GM18517 (cell line): ENCODE data around the gene UXS1.
A peak's percentile ranks its signal among the peaks of the same experiment; 100 is the strongest.
"Not testable (repeated sequence)": the region's sequence is repeated elsewhere in the genome, so short reads cannot be mapped to it uniquely, and the experiment has no call there.

Source experiments
- ATAC-seq: cut with Tn5 transposase; IDR thresholded peaks from one replicate; pipeline ENCODE4 v1.9.1; 2021; ENCODE audit warnings: mild to moderate bottlenecking, moderate library complexity; ENCODE audit not compliant: unreplicated experiment

The UXS1 gene

DNA sequence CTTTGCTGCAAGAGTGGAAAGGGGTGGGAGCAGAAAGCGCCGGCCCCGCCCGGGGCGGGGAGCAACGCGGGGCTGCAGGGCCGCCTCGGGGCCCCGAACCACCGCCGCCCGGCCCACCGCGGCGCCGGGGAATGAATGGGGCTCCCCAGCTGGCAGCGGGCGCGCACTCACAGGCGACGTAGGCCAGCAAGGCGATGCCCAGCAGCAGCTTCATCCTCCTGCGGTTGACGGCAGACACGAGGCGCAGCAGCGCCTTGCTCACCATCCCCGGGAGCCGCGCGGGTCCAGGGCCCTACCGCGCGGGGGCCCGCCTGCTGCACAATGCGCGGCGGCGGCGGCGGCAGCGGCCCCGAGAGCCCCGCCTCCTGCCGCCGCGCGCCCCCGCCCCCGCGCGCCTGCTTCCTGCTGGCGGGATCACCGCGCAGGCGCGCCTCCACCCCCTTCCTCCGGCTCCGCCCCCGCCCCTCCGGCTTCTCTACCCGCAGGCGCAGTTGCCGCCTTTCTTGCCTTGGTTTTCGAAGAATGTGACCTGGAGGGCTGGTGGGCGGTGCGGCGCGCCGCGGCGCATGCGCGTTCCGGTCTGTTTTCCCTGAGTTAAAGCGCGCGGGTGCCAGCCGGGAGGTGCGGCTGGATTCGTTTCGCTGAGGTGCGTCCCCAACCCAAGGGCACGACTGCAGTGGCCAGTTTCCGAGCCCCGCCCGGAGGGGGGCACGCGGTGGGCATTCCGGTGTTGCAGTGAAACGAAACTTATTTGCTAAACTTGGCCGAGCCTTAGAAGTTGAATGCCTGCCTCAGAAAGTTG is at the start of gene UXS1:
Gene UXS1 (minus strand): TSS at position 325 of the 802 bp plus-strand sequence. CDS start 60 bp downstream, at position 265.
- ATAC-seq = peak; percentile 66

DNA sequence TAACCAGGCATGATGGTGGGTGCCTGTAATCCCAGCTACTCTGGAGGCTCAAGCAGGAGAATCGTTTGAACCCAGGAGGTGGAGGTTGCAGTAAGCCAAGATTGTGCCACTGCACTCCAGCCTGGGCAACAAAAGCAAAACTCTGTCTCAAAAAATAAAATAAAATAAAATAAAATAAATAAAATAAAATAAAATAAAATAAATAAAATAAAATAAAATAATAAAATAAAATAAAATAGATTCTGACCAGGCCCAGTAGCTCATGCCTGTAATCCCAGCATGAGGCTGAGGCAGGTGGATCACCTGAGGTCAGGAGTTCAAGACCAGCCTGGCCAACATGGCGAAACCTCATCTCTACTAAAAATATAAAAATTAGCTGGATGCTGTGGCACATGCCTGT is 45.4 kb upstream of the UXS1 start:
- not testable (repeated sequence) for ATAC-seq

DNA sequence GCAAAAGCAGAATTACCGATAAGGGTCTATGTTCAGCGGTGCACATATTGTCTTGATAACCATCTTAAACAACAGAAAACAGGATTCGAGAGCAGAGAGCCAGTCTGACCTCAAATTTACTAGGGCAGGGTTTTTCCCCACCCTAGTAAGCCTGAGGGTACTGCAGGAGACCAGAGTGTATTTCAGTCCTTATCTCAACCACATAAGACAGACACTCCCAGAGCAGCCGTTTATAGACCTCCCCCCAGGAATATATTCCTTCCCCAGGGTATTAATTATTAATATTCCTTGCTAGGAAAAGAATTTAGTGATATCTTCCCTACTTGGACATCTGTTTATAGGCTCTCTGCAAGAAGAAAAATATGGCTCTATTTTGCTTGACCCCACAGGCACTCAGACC is 41.3 kb upstream of the UXS1 start:
- ATAC-seq = not testable (repeated sequence)

DNA sequence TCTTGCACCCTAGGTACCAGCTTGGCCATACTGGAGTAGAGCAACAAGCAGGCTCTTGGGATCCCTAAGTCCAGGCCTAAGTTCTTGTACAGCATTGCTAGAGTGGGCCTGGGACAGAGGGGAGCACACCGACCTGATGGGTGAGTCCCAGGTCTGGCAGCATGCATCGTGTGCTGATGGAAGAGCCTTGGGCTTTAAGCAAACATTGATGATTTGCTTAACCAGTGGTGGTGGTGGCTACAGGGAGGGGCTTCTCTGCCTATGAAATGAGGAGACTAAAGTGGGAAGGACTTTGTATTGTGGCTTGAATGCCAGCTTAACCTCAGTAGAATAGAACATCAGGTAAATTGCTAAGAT is 39.2 kb upstream of the UXS1 start:
- ATAC-seq = no peak

- ATAC-seq = no peak
Measured at GRCh38 chr2:106232638-106233349, 38.7 kb upstream of the UXS1 start.

DNA sequence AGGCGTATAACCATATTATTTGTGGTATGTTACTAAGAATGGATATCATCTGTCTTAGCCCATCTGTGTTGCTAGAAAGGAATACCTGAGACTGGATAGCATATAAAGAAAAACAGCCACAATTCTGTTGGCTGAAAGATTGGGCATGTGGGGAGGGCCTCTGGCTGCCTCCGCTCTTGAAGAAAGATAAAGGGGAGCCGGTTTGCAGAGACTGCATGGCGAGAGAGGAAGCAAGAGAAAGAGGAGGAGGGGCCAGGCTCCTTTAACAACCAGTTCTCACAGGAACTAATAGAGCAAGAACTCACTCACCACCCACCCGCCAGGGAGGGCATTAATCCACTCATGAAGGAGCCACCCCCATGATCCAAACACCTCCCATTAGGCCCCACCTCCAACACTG is 29.2 kb upstream of the UXS1 start:
- no peak for ATAC-seq

DNA sequence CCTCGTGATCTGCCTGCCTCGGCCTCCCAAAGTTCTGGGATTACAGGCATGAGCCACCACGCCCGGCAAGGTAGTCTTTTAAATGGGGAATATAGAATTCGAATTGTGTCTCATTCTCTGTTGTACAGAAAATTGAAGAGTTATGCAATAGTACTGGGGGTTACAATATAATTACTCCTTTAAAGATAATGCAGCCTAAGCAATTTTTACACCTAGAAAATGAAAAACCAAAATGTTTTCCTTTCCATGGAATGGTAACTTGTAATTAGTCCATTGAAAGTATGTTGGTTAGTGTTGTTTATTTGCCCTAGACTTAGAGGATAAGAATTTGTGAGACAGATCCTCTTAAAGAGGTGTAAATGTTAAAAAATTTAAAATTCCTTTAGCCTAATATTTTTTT is 28.0 kb upstream of the UXS1 start:
- ATAC-seq = not testable (repeated sequence)

GRCh38 chr2:106219813-106220212 is 25.7 kb upstream of the UXS1 start:
- ATAC-seq = no peak

DNA sequence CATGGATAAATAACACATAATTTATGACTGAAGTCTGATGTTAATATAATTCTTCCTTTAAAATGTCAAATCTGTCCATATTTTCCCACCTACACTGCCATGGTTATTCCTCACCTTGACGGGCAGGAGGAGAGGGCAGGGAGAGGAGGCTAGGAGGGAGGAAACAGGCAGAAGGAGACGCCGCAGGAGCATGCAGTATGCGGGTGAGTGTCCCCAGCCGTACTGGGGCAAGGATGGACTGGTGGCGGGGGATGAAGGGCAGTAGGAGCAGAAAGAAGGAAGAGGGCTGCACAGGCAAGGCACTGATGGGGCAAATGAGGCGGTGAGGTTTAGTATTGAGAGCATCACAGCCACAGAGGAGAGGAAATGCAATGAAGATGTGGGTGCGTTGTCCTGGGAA is 25.1 kb upstream of the UXS1 start:
- ATAC-seq = not testable (repeated sequence)

GRCh38 chr2:106208874-106209273 is 14.8 kb upstream of the UXS1 start:
- ATAC-seq = no peak

GRCh38 chr2:106208399-106208798 is 14.3 kb upstream of the UXS1 start:
- ATAC-seq = no peak

DNA sequence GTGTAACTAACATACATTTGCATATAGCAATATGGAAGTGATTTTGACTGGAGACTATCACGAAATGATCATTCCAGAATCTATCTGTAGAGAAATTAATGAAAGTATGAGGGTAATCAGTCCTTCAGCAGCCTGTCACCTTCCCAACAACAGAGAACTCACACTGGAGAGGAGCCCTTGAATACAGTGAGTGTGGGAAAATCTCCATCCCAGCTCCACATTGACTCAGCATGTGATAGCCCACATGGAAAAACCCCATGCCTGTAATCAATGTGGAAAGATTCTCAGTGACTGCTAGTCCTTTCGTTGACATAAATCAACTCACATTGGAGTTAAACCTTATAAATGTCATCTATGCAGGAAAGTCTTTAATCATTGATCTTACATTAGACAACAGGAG is 13.1 kb upstream of the UXS1 start:
- ATAC-seq = no peak

DNA sequence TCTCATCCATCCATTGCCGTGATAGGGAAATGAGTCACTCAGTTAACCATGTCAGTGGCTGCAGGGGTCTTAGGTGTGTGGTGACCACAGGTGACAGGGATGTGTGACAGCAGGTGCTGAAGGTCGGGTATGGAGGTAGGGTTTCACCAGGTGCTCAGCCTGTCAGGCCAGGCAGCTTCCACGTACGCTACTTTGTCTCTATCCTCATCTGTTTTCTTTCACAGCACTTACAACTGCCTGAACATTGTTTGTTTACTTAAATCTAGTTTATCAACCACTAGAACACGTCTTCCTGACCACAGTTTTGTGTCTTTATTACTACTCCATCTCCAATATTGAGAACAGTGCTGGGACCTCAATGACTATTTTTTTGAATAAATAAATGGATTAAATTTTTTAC is 11.4 kb upstream of the UXS1 start:
- ATAC-seq = no peak

DNA sequence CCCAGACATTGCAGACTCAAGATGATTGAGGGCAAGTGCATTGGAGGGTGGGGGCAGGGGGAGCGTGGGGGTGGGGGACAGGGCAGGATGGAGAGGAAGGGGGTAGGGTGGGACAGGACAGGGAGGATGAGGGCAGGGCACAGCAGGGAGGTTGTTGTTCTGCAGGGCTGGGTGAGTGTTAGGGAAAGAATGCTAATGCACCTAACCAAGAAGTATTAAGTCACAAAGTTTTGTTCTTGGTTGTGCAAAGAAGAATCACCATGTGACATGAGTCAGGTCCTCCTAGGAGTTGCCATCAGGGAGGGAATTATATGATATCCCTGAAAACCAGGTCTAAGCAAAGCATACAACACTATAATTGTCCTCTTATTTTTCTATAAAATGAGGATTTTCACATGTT is 10.4 kb upstream of the UXS1 start:
- ATAC-seq = not testable (repeated sequence)

DNA sequence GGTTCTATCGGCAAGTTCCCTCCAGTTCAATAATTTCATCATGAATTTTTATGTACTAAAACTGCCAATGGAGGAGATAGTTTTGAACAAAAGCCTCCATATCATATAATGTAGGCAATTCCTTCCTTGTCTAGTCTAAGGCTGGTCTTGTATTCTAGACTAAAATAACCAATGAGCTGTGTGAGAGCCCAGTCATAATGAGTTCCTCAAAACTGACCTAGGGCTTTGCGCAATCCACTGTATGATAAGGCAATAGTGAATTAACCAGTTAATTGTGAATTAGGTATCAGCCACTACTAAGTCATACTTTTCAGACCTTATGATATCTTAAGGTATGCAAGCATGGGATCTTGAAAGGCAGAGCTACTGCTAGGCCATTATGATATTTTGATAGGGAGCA is 7.6 kb upstream of the UXS1 start:
- no peak for ATAC-seq

- no peak for ATAC-seq
Measured at GRCh38 chr2:106197878-106198277, 3.8 kb upstream of the UXS1 start.

DNA sequence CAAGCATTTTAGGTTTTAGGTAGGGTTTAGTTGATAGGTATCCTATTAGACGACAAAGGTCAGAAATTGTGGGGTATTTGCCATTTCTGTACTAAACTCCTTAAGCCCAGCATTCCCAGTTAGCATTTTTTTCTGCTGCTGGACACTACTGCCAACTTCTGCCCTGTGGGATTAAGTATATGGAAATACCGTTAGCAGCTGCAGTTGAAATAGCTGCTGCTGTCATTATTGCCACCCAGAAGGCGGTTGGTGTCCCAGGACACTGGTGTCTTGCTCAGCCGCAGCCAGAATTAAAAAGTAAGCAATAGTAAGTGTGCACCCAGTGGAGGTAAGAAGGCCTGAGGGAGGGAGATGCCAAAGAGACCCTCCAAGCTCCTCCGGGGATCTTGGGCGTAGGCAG is 1.9 kb upstream of the UXS1 start:
- no peak for ATAC-seq

GRCh38 chr2:106195456-106195855 is 1.4 kb upstream of the UXS1 start:
- no peak for ATAC-seq

GRCh38 chr2:106193690-106193976 is 468 bp downstream of the UXS1 start:
- no peak for ATAC-seq

DNA sequence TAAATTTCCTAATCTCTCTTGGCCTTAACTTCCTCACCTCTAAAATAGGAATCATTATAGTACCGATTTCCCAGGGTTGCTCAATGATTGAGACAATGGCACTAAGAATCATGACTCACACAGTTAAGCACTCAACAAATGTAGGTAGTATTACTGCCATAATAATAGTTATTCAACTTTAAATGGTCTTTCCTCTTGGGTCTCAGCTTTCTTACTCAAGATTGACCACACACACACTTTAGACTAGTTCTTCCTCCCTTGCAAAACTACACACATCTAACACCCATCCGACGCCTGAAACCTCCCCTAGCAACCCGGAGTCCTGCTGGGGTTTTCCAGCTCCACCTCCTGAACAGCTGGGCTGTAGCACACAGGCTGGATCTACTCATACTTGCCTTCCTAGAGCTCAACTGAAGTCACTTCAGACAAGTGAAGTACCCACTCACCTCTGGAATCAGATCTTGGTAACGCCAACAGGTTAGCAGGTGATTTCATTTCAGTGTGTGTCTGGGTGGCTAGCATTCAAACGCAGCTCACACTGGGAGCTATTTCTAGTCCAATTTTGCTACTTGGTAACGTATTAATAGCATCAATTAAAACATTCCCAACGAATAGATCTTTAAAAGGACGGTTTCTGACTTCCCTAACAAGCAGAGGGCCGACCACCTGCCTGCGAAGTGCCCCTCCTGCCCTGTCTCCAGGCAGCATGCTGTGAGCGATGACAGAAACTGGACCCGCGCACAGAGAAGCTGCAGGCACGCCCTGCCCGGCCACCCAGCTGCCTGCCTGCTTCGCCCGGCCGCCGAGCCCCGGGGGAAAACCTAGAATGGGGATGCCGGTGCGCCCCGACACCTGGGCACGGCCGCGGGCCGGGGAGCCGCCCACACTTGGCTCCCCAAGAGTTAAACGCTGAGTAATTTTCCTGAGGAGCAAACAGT is 1.1 kb downstream of the UXS1 start:
- peak; percentile 43 for ATAC-seq

- ATAC-seq = no peak
Measured at GRCh38 chr2:106191511-106192016, 2.5 kb downstream of the UXS1 start.
